Measurements from ENCODE around the gene SLC17A7.
A peak's percentile ranks its signal among the peaks of the same experiment; 100 is the strongest.
"Not testable (repeated sequence)": the region's sequence is repeated elsewhere in the genome, so short reads cannot be mapped to it uniquely, and the experiment has no call there.

Gene SLC17A7

DNA sequence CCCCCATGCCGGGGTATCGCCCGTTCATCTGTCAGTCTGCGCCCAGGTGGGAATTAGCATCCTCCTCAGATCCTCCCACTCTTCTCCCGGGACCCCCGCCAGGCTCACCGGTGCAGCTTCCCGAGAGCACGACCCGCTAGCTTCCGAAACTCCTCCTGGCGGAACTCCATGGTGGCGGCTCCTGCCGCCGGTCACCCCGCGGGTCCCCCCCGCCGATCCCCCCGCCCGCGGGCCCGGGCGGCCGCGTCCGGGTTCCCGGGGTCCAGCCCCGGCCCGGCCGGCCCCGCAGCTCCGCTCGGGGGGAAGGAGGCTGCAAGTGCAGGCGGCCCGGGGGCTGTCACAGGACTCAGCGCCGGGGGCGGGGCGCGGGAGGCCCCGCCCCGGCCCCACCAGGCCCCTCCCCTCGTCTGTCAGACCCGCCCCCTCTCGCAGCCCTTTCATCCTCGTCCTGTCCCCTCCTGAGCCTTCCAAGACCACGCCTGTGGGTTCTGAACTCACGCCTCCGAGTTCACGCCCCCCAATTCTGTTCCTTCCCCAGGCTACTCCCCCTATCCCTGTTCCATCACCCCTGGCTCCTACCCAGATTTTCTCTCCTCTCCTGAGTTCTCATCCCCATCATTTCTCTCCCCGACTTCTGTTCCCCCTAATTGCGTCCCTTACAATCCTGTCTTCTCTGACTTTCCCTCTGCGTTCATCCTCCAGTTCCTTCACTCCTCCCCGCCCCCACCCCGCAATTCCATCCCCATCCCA is at the start of gene SLC17A7:
TSS of gene SLC17A7 (minus strand) at position 318 of the 750 bp plus-strand sequence. CDS start at position 170, 148 bp downstream.
- DNase-seq, result peak; percentile 50 to 58

DNA sequence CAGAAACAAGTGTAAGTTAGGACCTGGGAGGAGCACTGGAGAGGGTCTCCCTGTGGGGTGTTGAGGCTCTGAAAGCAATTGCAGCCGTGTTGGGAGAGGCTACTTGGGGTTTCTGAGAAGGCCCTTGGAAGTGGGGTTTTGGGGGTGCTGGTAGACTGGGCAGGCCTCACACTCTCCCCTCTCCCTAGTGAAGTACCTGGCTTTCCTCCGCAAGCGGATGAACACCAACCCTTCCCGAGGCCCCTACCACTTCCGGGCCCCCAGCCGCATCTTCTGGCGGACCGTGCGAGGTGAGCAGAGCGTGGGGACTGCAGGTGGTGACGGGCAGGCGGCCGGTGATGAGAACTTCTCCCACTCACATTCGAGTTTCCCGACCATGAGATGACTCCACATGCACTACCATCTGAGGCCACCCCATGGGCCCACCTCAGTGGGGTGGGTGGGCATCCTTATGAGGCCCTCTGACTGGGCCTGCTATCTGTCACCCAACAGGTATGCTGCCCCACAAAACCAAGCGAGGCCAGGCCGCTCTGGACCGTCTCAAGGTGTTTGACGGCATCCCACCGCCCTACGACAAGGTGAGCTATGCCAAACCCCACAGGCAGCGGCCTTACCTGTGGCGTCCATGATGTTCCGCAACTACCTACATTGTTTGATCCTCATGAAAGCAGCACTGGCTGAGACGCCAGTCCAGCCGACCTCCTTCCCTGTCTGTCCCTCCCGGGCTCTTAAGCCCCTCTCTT is 49.1 kb upstream of the SLC17A7 start:
- DNase-seq, result peak in 1 of 2 donors; percentile 37

DNA sequence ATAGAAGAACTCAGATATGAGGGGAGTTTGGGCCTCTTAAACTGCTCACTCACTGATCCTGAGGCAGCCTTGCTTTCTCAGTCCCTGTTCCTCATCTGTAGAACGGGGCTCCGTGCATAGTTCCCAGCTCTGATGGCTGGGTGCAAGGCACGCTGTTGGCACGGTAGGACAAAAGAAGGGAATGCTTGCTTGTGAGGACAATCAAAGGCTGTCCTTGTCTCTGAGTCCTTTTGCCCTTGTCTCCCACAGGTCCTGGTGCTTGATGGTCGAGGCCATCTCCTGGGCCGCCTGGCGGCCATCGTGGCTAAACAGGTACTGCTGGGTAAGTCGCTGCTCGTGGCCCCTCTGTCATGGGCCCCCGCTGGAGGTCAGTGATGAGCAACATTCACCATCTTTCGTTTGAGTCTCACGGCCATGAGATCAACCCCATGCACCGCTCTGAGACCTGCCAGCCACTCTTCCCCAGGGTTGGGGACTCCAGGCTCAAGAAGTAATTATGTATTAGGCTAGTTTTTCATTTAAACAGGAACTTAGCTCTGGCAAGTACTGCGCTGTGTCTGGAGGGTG is 48.4 kb upstream of the SLC17A7 start:
- DNase-seq, result peak; percentile 37 to 59

DNA sequence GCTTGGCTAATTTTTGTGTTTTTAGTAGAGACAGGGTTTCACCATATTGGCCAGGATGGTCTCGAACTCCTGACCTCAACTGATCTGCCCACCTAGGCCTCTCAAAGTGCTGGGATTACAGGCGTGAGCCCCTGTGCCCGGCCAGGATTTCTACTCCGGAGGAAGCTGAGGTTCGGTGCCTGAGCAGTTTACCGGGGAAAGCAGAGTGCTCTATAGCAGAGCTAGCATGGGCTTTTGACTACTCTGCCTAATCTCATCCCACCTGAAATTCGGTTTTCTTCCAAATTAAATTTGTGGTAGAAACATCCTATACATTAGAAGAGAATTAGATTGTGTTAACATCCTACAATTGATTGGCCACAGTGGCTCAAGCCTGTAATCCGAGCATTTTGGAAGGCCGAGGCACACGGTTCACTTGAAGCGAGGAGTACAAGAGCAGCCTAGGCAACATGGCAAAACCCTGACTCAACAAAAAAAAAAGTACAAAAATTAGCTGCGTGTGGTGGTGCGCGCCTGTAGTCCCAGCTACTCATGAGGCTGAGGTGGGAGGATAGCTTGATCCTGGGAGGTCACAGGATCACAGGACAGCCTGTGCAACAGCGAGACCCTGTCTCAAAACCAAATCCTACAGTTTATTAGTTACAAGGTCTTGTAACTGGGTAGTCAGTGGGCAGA is 47.7 kb upstream of the SLC17A7 start:
- no peak for DNase-seq

DNA sequence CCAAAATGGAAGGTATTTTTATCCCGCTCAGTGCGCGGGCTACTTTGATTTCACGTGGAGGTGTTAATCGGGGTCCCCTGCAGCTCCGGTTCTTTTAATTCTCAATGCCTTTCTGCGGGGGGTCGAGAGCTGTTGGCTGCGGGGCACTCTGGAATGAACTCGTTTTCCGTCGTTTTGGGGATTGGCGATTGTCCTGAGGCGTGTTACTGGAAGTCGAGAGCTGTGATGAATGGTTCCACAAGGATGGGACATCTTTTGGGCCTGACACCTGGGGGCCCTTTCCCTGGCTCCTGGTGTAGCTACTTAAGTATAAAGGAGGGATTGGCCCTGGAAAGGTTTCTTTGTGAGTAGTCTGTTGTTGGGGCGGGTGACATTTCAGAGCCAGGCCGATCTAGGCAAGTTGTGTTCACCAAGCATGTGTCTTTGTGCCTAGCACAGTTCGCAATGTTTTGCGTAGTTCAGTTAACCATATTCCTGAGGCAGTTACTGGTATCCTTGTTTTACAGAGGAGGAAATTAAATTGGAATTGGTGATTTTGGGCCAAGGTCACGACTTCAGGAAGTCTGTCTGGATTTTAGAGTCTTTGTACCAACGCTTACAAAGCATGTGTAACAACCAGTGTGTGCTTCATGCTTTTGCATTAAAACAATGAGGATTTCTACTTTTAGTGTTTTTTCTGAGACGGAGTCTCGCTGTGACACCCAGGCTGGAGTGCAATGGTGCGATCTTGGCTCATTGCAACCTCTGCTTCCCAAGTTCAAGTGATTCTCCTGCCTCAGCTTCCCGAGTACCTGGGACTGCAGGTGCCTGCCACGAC is 46.9 kb upstream of the SLC17A7 start:
- DNase-seq, result no peak

DNA sequence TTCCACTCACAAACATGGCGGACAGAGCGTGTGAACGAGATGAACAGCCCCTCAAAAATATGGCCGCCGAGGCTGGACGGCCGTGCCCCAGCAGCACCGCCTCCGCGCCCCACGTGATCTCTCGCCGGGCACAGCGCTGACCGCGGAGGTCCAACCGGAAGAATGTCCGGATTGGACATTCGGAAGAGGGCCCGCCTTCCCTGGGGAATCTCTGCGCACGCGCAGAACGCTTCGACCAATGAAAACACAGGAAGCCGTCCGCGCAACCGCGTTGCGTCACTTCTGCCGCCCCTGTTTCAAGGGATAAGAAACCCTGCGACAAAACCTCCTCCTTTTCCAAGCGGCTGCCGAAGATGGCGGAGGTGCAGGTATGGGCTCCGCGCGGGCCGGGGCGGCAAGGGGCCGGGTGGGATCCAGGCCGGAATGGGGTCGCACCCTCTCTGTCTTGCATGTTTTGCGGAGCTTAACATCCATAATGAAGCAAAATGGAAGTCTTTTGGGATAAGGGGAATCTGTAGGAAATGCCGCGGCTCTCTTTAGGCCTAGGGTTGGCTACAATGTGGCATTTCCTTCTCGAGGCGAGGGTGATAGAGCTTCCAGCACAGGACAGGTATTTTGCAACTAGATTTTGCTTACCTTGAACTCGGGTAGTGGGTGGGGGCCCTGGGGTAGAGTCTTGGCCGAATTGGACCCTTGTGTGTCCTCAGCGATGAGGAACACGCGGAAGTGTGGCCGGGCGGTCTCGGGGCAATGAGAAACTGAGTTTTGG is 46.1 kb upstream of the SLC17A7 start, which contains the start of gene RPL13A:
TSS of gene RPL13A (plus strand) at position 332 of the 769 bp plus-strand sequence. CDS start at position 354, 22 bp downstream.
- peak; percentile 100 for DNase-seq

DNA sequence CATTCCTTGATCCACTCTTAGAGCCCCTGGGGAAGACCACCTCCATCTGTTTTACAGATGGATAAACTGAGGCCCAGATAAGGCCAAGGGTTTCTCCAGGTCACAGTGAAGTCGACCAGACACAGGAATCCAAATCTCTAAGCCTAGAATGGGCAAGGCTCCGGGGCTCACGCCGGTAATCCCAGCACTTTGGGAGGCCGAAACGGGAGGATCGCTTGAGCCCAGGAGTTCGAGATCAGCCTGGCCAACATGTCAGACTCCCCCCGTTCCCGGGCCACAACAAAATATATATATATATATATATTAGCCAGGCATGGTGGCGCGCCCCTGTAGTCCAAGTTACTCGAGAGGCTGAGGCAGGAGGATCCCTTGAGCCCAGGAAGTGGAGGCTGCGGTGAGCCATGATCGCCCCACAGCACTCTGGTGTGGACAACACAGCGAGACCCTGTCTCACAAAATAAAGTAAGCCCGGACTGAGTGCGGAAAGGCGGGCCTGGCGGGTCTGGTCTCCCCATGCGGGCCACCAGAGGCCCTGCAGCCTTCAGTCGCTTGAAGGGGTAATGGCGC is 45.5 kb upstream of the SLC17A7 start:
- no peak for DNase-seq

DNA sequence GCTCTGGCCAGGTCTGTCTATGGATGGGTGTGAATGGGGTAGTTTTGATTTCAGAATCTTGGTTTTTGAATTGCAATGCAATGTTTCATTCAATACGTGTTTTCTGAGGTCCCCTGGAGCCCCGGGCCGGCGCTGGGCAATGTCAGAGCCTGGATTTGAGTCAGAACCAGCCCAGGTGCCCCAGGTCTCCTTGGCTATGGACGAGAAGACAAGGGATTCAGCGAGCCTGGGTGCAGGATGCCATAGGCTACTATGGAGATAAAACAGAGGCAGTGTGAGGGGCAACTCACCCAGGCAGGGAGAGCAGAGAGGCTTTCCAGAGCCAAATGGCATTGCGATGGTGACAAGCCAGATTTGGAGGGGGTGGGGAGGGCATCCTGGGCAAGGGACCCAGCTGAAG is 44.9 kb upstream of the SLC17A7 start:
- no peak for DNase-seq

DNA sequence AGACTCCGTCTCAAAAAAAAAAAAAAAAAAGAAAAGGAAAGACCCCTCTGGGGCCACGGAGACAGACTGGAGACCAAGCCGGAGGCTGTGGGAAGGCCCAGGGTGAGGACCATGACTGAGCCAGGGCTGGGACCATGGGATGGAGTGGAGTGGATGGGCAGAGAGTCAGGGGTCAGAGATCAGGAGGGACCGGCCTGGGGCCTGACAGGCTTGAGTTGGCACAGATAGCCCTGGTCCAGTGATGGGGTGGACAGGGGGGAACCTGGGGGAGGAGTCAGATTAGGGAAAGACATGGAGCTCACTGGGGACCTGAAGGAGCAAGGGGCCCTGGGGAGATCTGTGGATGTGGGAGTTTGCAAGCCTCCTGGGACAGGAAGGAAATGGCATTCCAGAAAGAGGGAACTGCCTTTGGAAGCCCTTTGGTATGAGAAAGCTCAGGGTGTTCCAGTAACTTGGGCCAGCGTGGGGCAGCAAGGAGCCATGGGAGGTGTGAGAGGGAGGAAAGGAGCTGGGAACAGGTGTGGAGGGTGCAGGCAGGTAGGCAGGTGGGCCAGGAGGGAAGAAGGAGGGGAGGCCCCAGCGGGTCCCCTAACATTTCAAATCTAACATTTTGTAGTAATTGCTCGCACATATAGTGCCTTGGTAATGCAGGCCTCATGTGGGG is 39.8 kb upstream of the SLC17A7 start:
- DNase-seq, result no peak

DNA sequence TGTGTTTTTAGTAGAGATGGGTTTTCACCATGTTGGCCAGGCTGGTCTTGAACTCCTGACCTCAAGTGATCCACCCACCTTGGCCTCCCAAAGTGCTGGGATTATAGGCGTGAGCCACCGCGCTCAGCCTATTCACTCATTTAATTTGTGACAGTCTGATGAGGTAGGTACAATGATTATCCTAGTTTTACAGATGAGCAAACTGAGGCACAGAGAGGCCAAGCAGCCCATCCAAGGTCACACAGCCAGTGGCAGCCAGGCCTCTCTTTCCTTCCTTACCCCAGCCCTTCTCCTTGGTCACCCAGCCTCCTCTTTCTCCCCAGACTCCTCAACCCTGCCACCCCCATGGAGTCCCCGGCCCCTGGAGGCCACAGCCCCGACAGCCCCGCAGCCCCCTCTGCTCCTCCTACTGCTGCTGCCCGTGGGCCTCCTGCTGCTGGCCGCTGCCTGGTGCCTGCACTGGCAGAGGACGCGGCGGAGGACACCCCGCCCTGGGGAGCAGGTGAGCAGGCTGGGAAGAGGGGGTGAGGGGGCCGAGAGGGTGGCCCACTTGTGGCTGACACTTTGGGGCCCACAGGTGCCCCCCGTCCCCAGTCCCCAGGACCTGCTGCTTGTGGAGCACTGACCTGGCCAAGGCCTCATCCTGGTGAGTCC is 38.8 kb upstream of the SLC17A7 start:
- no peak for DNase-seq

DNA sequence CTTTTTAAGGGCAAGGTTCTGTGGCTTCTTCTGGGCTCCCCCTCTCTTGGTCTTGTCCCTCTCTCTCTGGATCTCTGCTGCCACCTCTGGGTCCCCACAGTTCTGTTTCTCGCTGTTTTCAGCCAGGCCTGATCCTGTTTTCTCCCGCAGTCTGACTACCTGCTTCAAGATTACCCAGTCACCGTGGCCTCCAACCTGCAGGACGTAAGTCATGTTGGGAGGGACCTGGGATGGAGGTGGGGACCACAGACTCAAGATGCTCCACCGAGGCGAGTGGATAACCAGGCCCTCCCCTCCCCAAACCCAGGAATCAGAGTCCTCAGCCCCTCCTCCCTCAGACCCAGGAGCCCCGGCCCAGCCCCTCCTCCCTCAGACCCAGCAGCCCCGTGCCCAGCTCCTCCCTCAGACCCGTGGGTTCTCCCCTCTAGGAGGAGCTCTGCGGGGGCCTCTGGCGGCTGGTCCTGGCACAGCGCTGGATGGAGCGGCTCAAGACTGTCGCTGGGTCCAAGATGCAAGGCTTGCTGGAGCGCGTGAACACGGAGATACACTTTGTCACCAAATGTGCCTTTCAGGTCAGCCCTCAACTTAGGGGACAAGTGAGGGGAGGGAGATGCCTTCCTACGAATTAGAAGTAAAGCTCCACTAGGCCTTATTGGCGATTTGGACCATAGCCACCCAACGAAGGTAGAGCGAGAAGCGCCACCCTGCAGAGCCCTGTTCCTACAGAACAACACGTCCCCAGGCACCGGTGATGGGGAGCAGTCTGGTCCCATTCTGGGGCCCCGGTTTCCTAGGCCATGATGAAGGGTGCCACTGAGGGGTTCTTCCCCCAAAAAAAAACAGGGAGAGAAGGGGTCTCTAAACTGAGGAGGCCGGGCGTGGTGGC is 34.9 kb upstream of the SLC17A7 start:
- peak; percentile 73 to 75 for DNase-seq

DNA sequence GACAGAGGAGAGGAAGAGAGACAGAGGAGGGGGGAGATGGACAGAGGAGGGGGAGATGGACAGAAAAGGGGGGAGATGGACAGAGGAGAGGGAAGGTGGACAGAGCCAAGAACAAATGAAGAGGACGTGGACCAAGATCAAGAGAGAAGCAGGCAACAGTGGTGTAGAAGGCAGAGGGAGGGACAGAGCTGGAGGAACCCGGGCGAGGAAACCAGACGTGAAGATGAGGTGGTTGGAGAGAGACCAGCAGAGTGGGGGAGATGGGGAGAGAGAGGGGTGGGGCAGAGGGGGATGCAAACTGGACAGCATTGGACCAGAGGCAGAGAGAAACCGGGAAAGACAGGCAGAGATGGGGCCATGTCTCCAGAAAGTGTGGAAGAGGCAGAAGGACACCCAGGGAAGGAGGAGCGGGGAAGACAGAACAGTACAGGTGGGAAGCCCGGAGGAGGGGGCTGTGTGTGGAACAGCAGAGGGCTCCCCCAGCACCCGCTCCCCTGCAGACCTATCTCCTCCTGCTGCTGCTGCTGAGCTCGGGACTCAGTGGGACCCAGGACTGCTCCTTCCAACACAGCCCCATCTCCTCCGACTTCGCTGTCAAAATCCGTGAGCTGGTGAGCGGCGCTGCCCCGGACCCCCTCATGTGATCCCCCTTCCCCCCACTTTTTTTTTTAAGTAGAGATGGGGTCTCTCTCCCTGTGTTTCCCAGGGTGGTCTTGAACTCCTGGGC is 34.0 kb upstream of the SLC17A7 start:
- peak in 1 of 2 donors; percentile 31 for DNase-seq

DNA sequence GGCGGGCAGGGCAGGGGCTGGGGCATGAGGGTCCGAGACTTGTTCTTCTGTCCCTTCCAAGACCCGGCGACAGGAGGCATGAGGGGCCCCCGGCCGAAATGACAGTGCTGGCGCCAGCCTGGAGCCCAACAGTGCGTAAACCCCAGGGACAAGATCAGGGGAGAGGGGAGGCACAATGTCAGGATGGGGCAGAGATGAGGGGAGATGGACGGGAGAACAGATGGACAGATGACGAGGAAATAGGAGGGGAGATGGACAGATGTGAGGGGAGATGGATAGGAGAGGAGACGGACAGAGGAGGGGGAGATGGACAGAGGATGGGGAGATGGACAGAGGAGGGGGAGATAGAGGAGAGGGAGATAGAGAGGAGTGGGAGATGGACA is 33.2 kb upstream of the SLC17A7 start:
- no peak for DNase-seq

DNA sequence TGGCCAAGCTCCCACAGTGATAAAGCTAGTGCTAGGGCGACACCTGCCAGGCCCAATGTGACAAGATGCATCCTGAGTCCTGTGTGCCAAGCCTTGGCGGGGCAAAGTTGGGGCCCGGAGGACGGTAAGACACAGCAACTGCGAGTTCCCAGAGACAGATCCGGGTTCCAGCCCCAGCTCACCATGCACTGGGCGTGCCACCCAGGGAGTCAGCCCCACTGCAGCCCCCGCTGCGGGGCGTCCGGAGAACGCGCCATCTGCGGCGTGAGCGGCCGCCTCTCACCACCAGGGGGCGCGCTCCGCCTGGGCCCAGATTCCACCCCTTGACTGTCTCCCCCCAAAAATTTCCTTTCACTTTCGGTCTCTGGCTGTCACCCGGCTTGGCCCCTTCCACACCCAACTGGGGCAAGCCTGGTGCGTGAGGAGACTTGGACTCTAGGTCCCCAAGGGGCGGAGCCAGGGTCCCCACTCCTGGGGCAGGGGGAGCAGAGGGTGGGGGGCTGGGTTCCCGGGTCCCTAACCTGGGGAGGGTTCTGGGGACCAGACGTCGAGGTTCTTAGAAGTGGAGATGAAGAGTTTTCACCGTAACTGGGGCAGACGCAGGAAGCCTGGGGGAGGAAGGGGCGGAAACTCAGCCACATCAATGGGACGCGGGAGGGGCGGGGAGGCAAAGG is 32.7 kb upstream of the SLC17A7 start, which contains the start of gene FLT3LG:
TSS of gene FLT3LG (plus strand) at position 348 of the 674 bp plus-strand sequence. CDS start 425 bp downstream, outside the sequence.
- peak; percentile 95 to 96 for DNase-seq

DNA sequence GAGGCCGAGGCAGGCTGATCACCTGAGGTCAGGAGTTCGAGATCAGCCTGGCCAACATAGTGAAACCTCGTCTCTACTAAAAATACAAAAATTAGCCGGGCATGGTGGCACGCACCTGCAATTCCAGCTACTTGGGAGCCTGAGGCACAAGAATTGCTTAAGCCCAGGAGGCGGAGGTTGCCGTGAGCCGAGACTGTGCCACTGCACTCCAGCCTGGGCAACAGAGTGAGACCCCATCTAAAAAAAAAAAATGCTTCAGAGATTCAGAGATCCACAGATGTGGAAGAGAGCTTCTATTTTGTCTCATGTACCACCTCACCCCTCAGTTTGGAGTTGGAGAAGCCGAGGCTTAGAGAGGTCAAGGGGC is 32.2 kb upstream of the SLC17A7 start:
- not testable (repeated sequence) for DNase-seq

DNA sequence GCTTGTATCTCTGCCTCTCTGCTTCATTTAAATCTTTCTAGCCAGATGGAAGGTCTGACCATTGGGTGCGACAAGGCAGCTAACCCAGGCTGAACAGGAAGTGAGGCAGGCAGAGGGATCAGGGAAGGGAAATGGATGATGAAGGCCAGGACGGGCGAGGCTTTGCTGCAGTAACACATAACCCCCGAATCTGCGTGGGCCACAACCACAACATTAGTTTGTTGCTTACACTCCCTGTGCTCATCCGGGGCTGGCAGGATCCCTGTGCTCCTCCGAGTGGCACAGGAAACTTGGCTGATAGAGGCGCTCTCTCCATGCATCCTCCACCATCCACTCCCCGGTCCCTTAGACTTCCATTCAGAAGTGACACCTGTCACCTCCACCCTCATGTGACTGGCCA is 31.6 kb upstream of the SLC17A7 start:
- DNase-seq, result no peak

DNA sequence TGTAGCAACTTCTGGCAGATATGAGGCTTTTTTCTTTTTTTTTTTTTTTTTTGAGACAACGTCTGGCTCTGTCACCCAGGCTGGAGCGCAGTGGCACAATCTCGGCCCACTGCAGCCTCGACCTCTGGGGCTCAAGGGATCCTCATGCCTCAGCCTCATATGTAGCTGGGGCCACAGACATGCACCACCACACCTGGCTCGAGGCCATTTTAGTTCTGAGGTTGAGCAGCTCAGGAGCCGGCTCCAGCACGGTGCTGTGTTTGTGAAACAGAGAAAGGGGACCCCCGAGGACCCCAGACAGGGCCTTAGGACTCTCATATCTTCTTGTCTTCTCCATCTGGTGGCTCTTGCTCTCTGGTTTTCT is 29.3 kb upstream of the SLC17A7 start:
- no peak for DNase-seq

All from CD4-positive, alpha-beta T cell treated with Interleukin-1 beta for 1 hour (primary cell).